Ramos (cell line): ENCODE data around the gene FANCC.

ENCODE experiments used
- in situ Hi-C: fragments of 300-500 bp; cut with MboI; formaldehyde crosslinking; loops from one replicate; pipeline ENCODE4 v1.14.3; 2022; ENCODE audit warnings: low sequenced_read_pairs; ENCODE audit not compliant: unreplicated experiment

The FANCC gene

DNA sequence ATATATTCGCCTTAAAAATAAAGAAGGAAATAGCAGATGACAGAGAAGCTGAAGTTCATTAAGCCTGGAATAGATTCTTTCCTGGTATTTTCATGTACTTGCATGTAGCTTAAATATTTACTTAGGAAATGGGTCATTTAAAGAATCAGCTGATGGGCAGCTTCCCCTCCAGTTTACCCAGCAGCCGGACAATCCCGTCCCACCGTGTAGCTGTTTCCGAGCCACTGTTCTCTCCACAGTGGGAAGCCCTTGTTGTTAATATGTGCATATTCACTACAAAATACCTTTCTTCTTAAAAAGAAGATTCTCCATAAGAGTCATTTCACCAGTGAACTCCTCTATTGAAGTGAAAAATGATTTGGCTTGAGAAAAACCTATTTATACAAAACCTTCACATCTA, 187.0 kb downstream of the FANCC start:
- in situ Hi-C loops: no loop called here

GRCh38 chr9:95129476-95130291, 187.8 kb downstream of the FANCC start:
- in situ Hi-C loops: loop anchor here (5.0 to 10.0 kb wide), 2 partner anchors 345 to 447 kb away; no protein-coding TSS in a partner anchor

GRCh38 chr9:95128177-95128524, 189.4 kb downstream of the FANCC start:
- in situ Hi-C loops: loop anchor here (5.0 to 10.0 kb wide), 2 partner anchors 343 to 446 kb away; no protein-coding TSS in a partner anchor

GRCh38 chr9:95127249-95128176, 190.0 kb downstream of the FANCC start:
- in situ Hi-C loops: loop anchor here (5.0 to 10.0 kb wide), 2 partner anchors 343 to 445 kb away; no protein-coding TSS in a partner anchor

- in situ Hi-C loops: loop anchor here (5.0 to 10.0 kb wide), 2 partner anchors 342 to 444 kb away; no protein-coding TSS in a partner anchor
Measured at GRCh38 chr9:95126739-95127138, 190.8 kb downstream of the FANCC start.

DNA sequence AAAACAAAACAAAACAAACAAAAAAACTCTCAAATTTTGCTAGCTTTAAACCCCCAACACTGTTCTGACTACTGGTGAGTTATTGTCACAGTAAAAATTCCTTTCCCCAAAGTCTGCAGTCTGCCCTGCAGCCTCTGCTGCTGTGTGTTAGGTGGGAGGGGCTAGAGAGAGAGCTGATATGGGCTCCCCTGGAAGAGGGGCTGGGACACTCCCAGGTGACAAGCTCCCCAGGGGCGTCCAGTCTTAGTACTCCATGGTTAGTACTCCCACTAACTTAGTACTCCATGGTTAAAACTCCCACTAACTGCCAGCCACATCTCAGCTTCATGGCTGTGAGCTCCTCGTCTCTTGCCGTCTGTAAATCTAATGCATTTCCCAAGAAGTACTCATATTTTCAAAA, 191.9 kb downstream of the FANCC start:
- in situ Hi-C loops: loop anchor here (5.0 to 10.0 kb wide), 2 partner anchors 341 to 443 kb away; no protein-coding TSS in a partner anchor

DNA sequence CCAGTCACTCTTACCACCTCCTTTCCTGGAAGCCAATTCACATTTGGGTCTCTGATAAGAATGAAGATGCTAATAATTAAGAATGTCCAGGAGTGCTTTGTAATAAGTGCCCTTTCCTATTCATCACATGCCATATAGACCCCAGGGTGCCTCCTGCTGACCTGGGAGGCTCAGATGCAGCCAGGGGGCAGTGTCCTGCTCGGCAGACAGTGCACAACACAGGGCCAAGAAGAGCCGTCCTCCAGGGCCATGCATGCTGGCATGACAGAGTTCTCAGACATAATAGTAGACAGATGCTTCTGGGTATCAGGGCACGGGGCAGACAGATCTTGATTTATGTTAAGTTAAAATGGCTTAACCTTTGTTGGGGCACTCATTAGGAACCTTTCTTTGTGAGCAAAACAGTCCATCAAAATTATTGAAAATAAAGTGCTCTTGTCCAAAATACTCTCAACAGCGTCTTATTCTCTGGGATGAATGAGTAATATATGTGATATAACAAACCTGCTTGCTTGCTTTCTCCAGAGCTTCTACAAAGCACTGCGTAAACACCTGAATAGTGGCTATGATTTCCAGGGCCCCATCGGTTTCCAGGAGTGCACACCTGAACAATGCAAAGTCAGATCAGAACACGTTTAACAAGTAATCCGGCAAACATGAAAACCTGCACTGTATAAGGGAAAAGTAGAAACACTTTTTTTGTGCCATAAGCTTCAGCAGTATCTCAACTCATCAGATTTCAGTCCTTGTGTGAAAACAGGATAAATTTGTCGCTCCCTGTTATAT, 192.7 kb downstream of the FANCC start:
- in situ Hi-C loops: loop anchor here (5.0 to 10.0 kb wide), 2 partner anchors 340 to 442 kb away; no protein-coding TSS in a partner anchor

- in situ Hi-C loops: loop anchor here (10.0 kb wide), 1 partner anchor 336 kb away; no protein-coding TSS in a partner anchor
Measured at GRCh38 chr9:95120781-95121370, 196.6 kb downstream of the FANCC start.

DNA sequence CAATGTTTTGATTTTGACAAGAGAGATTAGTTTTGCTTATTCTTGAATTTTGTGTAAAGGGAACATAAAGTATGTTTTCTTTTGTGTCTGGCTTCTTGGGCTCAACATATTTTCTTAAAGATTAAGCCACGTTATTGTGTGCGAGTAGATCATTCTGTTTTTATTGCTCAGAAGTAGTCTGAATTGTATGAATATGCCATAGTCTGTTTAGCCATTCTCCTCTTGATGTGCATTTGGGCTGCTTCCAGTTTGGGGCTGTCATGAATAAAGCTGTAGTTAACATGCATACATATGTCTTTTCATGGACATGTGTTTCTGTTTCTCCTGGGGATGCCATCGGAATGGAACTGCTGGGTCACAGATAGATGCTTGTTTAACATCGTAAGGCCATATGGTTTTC, 198.9 kb downstream of the FANCC start:
- in situ Hi-C loops: no loop called here

DNA sequence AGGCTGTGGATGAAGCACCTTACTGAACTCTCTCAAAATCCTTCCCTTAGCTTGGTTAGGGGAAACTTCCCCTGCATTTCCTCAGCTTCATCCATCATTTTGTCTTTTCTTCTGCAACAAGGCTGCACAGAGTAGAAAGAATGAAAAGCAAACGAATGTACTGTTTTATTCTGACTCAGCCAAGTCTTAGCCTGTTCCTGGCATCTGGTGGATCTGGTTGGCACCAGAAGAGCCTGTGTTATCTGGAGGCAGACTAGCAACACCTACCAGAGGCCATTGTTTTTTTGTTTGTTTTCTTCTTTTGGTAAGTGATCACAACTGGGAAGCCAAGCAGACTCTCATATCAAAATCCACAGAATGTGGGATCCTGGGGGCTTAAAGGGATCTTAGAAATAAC, 200.7 kb downstream of the FANCC start:
- in situ Hi-C loops: no loop called here

DNA sequence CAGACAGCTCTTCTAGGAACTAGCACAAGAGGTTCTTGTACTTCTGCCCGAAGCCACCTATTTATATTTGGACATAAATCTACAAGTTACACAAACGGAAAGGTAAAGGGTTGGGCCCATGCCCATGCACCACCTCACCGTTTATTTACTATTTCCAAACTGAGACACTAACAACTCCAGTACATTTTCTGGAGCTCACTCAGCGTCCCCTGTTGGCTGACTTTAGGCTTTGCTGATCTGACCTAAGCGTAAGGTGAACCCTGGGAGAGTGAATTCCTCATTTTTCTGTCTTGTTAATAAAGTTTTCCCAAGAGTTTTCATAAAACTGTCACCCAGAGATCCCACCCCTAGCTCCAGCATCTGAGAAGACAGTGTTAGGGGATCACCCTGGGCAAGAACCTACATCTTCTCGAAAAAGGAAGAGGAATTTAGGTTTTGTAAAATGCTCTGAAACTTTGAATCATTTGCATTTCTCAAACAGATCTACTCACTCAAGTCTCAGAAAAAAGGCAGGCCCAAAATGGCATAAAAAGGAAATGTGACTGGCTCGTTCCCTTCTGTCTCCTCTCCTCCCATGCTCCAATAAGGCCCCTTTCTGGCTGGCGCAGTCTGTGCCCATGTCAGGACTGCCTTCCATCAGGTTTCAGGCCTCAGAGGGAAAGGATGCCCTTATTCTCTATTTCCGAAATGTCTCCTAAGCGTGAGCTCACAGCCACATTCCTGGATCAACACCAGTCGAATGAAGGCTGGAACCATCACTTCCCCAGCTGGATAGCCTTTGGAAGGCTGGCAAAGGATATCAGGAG, 201.3 kb downstream of the FANCC start:
- in situ Hi-C loops: no loop called here

- in situ Hi-C loops: no loop called here
Measured at GRCh38 chr9:95115104-95115503, 202.4 kb downstream of the FANCC start.

DNA sequence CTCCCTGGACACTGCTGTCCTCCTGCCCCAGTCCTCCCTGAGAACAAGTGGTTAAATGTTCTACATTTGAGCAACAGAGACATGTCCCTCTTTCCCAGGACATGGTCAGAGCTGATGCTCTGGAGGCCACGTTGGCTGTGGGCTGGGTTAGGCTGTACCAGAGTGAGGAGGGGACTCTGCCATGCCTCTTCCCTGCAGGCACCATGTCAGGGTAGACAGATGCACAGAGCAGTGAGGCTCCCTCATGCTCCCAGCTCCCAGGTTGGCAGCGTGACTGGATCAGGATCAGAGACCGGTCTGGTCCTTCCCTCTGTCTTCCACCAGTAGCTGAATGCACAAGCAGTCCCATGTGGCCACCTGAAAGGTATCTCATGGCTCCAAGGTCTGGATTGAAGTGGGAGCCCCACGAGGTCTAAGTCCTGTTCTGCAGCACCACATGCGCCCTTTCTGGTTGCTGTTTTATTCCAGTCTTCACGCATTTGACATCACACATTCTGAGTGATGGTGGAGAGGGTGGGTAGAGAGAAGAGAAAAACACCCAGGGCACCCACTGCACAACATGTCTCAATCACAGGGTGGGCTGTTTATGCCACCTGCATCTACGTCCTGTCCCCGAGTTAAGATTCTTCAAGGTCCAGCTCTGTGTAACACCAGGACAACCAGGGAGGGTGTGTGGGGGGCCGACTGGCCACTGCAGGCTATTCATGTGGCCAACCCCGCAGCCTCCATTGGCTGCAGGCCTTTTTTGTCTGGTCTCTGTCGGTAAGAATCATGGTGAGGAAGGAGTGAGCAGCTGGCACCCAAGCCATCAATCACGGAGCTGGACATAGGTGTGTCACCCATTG, 204.9 kb downstream of the FANCC start:
- in situ Hi-C loops: no loop called here

DNA sequence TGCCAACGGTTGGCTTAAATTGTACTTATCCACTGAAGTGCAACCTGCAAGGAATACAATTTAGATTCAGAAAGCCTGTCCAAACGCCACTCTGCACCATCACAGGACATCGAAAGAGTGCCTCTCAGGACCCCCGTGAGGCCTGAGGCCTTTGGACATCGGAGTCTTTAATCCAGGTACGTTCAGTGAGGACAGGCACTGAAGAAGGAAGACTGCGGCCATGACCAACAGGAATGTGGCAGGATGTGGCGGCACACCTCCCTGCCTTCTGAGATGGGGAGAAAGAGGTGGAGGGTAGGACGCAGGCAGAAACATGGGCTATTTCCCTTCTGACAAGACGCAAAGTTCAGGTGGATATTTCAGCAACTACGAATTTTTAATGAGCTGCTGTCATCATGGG, 205.8 kb downstream of the FANCC start:
- in situ Hi-C loops: no loop called here

DNA sequence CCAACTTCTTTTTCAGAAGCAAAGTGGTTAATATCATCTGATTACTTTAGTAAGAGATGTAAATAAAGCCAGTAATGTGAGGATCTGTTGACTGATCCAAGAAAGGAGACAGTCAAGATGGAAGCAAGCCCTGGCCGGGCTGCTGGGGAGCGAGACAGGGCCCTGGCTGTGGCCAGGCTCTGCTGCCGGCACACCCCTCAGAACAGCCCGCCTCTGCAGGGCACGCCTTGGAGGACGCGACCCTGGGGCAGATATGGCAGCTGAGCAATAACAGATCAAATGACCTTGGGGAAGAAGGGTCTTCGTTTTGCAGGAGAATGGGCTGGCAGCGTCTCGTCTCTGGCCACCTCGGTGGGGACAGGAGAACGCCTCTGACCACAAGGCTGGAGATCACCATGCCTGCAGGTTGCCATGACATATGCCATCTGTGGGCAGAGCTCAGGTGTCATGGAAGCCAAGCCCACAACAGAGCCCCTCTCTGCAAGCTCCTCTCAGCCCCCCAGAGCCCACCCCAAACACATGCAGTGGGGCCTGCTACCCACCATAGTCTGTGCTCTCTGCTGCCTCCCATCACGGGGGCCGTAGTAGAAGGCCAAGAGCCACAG, 206.5 kb downstream of the FANCC start:
- in situ Hi-C loops: no loop called here

- in situ Hi-C loops: no loop called here
Measured at GRCh38 chr9:95109456-95109855, 208.1 kb downstream of the FANCC start.

GRCh38 chr9:95108777-95109176, 208.7 kb downstream of the FANCC start:
- in situ Hi-C loops: no loop called here

DNA sequence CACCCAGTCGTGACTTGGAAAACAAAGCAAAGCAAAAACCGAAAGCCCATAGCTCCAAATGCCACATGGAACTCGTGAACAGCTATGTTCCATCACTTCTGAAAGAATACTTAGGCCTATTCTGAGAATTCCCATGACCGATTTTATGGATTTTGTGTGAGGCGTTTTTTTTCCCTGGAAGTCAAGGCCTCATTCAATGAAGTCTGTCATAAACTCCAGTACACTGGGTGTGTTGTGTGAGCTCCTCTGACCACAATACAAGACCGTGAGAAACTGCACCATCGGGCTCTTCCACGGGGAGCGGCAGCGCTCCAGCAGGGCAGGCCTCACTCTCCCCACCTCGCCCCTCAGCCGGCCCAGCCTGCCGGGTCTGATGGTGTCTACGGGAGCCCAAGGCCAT, 209.5 kb downstream of the FANCC start:
- in situ Hi-C loops: no loop called here
